K562 (cell line): ENCODE results near the gene PPP1R9B. TPM values are rescaled to one million over a fixed set of nuclear protein-coding genes. Genes with fewer than 3 reads are reported as not detected.

Experiments used
- ARID1B ChIP-seq: fragments of 450-650 bp; IDR thresholded peaks from 2 replicates; pipeline ENCODE4 v1.6.1; 2016; ENCODE audit warnings: antibody characterized with exemption, mild to moderate bottlenecking, inconsistent platforms
- ERF ChIP-seq: fragments of 450-650 bp; formaldehyde crosslinking; IDR thresholded peaks from 2 replicates; pipeline ENCODE4 v1.4.0; 2020; ENCODE audit warnings: mild to moderate bottlenecking, mixed read lengths
- FOS ChIP-seq: IDR thresholded peaks from 3 replicates; pipeline ENCODE4 v1.6.1; 2011; ENCODE audit not compliant: insufficient read length; ENCODE audit errors: extremely low read depth
- KAT2B ChIP-seq: IDR thresholded peaks from one replicate; pipeline ENCODE4 v1.6.1; 2012; ENCODE audit warnings: low read depth, mild to moderate bottlenecking, control low read depth, inconsistent platforms, low read length, moderate library complexity
- KDM2B ChIP-seq: fragments of 250-450 bp; sonication (Bioruptor Pico); IDR thresholded peaks from 2 replicates; pipeline ENCODE4 v1.8.0; 2021; ENCODE audit warnings: mild to moderate bottlenecking, moderate library complexity
- KDM5B ChIP-seq: fragments of 200-600 bp; sonication (generic); IDR thresholded peaks from 2 replicates; pipeline ENCODE4 v1.6.1; 2012; ENCODE audit warnings: low read depth, mild to moderate bottlenecking, moderate library complexity, low read length, control low read depth, inconsistent platforms; ENCODE audit not compliant: insufficient replicate concordance
- MTF1 ChIP-seq: fragments of 250-450 bp; sonication (Bioruptor Pico); IDR thresholded peaks from 2 replicates; pipeline ENCODE4 v1.9.0; 2021; ENCODE audit warnings: moderate library complexity, mild to moderate bottlenecking, inconsistent platforms, borderline replicate concordance
- MYNN ChIP-seq, 2 experiments: sonication (generic); formaldehyde crosslinking in 1 of 2; IDR thresholded peaks; 2 replicates each; pipeline versions ENCODE4 v1.5.0 to v1.6.1; 2016 to 2020; ENCODE audit warnings: antibody characterized with exemption in 1 of 2, missing genetic modification reagents in 1 of 2
- NEUROD1 ChIP-seq: fragments of 150-350 bp; IDR thresholded peaks from 2 replicates; pipeline ENCODE4 v1.6.1; 2014; ENCODE audit warnings: borderline replicate concordance, low read length, low read depth; ENCODE audit not compliant: partially characterized antibody
- NFXL1 ChIP-seq: fragments of 450-650 bp; formaldehyde crosslinking; IDR thresholded peaks from 2 replicates; pipeline ENCODE4 v1.4.0; 2021; ENCODE audit warnings: mild to moderate bottlenecking
- POLR3A ChIP-seq: IDR thresholded peaks from 2 replicates; pipeline ENCODE4 v1.6.1; 2011; ENCODE audit warnings: borderline replicate concordance, mild to moderate bottlenecking, moderate library complexity; ENCODE audit not compliant: insufficient read length, insufficient read depth; ENCODE audit errors: extremely low read depth
- PYGO2 ChIP-seq: fragments of 450-650 bp; IDR thresholded peaks from 2 replicates; pipeline ENCODE4 v1.6.1; 2016; ENCODE audit warnings: mild to moderate bottlenecking, missing genetic modification characterization, moderate library complexity, missing compliant biosample characterization
- RAD51 ChIP-seq: fragments of 450-650 bp; IDR thresholded peaks from 2 replicates; pipeline ENCODE4 v1.7.1; 2016; ENCODE audit warnings: low read depth, mild to moderate bottlenecking, borderline replicate concordance
- SMAD2 ChIP-seq: fragments of 150-350 bp; IDR thresholded peaks from 2 replicates; pipeline ENCODE4 v1.6.1; 2014; ENCODE audit warnings: low read depth, mild to moderate bottlenecking, low read length
- TARDBP ChIP-seq: fragments of 450-650 bp; IDR thresholded peaks from 2 replicates; pipeline ENCODE4 v1.6.1; 2016
- TEAD1 ChIP-seq, 2 experiments: fragments of 450-650 bp in 1 of 2; sonication (generic) in 1 of 2; formaldehyde crosslinking; IDR thresholded peaks; 2 replicates each; pipeline versions ENCODE4 v1.4.0 to v1.8.0; 2020 to 2022; ENCODE audit warnings: mild to moderate bottlenecking in 2 of 2, missing genetic modification reagents in 1 of 2
- UBTF ChIP-seq, 2 experiments: IDR thresholded peaks; 2 replicates each; pipeline ENCODE4 v1.6.1; 2012; ENCODE audit warnings: improper control_type of control experiment in 2 of 2, low read depth in 2 of 2, low read length in 2 of 2, borderline replicate concordance in 1 of 2
- ZNF431 ChIP-seq: sonication (generic); formaldehyde crosslinking; IDR thresholded peaks from 2 replicates; pipeline ENCODE4 v1.8.0; 2022; ENCODE audit warnings: mild to moderate bottlenecking, missing genetic modification reagents
- polyA plus RNA-seq, 8 experiments: library from polyadenylated mRNA; depleted of rRNA in 4 of 8; stranded (reverse) in 5 of 8; unstranded in 3 of 8; fragments of >200 nt; fragmentation: Nextera tagmentation in 2 of 8; fragmentation: Illumina TruSeq in 1 of 8; extraction: Ambion mirVana in 2 of 8; extraction: Trizol in 1 of 8; gene quantifications; 2 replicates each; pipeline versions ENCODE4 v1.2.1 to v1.2.3, GENCODE V29; 2011 to 2014; ENCODE audit warnings: inconsistent platforms in 1 of 8, missing spikeins in 1 of 8
- total RNA-seq, 7 experiments: library from RNA; depleted of rRNA in 6 of 7; stranded (reverse); fragments of >200 nt in 6 of 7; fragmentation: Illumina TruSeq in 2 of 7; extraction: Trizol in 2 of 7; gene quantifications; 2 replicates each; pipeline versions ENCODE4 v1.2.1 to v1.2.3, GENCODE V29; 2011 to 2021; ENCODE audit warnings: low replicate concordance in 1 of 7
- TF ChIP-seq, protein P1 (sequence below): sonication (generic); formaldehyde crosslinking; IDR thresholded peaks from 2 replicates; pipeline ENCODE4 v1.9.0; 2022; ENCODE audit warnings: mild to moderate bottlenecking, missing genetic modification reagents
- TF ChIP-seq, protein P2 (sequence below): fragments of 250-450 bp; sonication (Bioruptor Pico); IDR thresholded peaks from 2 replicates; pipeline ENCODE4 v1.8.0; 2021; ENCODE audit warnings: moderate library complexity, mild to moderate bottlenecking, inconsistent platforms
- TF ChIP-seq, protein P3 (sequence below): fragments of 250-450 bp; sonication (Bioruptor Pico); IDR thresholded peaks from 2 replicates; pipeline ENCODE4 v1.5.0; 2020; ENCODE audit warnings: mild to moderate bottlenecking

PPP1R9B gene
- total and polyA plus RNA-seq, 9 of the 15 experiments (the other 6 are each of a cell fraction or from before 2014, with no cell fraction given), result 0.10 to 63.5 (median 24.7) TPM

DNA sequence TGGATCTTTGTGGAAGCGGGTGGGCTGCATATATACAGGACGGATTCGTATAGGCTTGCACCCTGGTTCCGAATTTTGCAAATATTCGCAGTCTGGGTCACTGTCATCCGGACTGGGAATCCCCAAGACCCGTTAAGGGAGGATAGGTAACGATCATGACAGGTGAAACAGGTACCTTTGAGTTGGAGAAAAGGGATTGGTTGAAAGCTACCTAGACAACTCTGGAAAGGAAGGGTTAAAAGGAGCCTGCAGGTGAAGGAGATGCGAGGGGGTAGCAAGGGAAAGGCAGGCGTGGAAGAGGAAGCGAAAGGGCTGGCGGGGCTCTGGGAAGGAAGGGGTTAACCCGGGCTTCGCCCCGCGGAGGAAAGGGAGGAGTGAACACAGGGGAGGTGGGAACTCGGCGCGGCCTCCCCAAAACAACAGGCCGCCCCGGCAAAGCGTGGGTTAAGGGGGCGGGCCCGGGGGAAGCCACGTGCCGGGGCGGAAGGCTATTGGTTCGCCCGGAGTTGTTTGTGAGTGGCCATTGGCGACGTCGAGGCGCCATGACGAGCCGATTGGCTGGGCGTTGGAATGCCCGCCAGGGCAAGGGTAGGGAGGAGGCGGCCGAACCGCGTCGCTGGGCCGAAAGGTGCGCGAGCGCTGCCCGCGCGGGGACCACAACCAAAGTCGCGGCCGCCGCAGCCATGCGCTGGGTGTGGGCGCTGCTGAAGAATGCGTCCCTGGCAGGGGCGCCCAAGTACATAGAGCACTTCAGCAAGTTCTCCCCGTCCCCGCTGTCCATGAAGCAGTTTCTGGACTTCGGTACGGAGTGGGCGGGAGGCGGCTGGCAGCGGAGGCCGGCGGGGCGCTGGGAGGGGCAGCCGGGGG, 55.5 kb downstream of the PPP1R9B start, which contains the start of gene PDK2 (continued):
- TF ChIP-seq KDM5B, result no peak
- no peak for TF ChIP-seq MTF1 (CRISPR knock-in tag)
- TF ChIP-seq ZNF431 (CRISPR knock-in tag), result no peak
- no peak for TF ChIP-seq NFXL1 (CRISPR knock-in tag)
- no peak for TF ChIP-seq ARID1B
- no peak for TF ChIP-seq UBTF (IDR thresholded peaks at IDR 0.05; ENCODE audit: borderline replicate concordance in 1 of 2, low read depth in 2 of 2, low read length in 2 of 2)
- no peak for TF ChIP-seq TARDBP
- TF ChIP-seq, protein P1, sequence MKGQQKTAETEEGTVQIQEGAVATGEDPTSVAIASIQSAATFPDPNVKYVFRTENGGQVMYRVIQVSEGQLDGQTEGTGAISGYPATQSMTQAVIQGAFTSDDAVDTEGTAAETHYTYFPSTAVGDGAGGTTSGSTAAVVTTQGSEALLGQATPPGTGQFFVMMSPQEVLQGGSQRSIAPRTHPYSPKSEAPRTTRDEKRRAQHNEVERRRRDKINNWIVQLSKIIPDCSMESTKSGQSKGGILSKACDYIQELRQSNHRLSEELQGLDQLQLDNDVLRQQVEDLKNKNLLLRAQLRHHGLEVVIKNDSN (CRISPR knock-in tag), result peak; percentile 97
- TF ChIP-seq SMAD2, result no peak
- no peak for TF ChIP-seq PYGO2
- TF ChIP-seq FOS, result peak; percentile 82
- TF ChIP-seq POLR3A, result no peak
- no peak for TF ChIP-seq MYNN (IDR thresholded peaks at IDR 0.05)
- no peak for TF ChIP-seq MYNN (CRISPR knock-in tag; IDR thresholded peaks at IDR 0.05)
- TF ChIP-seq TEAD1 (CRISPR knock-in tag; IDR thresholded peaks at IDR 0.05), result peak in 1 of 2 experiments; percentile 73; a peak in 1 of 4 replicates
- TF ChIP-seq, protein P2, sequence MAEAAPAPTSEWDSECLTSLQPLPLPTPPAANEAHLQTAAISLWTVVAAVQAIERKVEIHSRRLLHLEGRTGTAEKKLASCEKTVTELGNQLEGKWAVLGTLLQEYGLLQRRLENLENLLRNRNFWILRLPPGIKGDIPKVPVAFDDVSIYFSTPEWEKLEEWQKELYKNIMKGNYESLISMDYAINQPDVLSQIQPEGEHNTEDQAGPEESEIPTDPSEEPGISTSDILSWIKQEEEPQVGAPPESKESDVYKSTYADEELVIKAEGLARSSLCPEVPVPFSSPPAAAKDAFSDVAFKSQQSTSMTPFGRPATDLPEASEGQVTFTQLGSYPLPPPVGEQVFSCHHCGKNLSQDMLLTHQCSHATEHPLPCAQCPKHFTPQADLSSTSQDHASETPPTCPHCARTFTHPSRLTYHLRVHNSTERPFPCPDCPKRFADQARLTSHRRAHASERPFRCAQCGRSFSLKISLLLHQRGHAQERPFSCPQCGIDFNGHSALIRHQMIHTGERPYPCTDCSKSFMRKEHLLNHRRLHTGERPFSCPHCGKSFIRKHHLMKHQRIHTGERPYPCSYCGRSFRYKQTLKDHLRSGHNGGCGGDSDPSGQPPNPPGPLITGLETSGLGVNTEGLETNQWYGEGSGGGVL (CRISPR knock-in tag), result no peak
- peak; percentile 87 for TF ChIP-seq RAD51
- TF ChIP-seq NEUROD1, result peak; percentile 89
- TF ChIP-seq KDM2B (CRISPR knock-in tag), result no peak
- no peak for TF ChIP-seq KAT2B
- no peak for TF ChIP-seq ERF
- TF ChIP-seq, protein P3, sequence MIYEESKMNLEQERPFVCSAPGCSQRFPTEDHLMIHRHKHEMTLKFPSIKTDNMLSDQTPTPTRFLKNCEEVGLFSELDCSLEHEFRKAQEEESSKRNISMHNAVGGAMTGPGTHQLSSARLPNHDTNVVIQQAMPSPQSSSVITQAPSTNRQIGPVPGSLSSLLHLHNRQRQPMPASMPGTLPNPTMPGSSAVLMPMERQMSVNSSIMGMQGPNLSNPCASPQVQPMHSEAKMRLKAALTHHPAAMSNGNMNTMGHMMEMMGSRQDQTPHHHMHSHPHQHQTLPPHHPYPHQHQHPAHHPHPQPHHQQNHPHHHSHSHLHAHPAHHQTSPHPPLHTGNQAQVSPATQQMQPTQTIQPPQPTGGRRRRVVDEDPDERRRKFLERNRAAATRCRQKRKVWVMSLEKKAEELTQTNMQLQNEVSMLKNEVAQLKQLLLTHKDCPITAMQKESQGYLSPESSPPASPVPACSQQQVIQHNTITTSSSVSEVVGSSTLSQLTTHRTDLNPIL (CRISPR knock-in tag), result no peak
